ENCODE results near the gene RPL35.

Gene RPL35

DNA sequence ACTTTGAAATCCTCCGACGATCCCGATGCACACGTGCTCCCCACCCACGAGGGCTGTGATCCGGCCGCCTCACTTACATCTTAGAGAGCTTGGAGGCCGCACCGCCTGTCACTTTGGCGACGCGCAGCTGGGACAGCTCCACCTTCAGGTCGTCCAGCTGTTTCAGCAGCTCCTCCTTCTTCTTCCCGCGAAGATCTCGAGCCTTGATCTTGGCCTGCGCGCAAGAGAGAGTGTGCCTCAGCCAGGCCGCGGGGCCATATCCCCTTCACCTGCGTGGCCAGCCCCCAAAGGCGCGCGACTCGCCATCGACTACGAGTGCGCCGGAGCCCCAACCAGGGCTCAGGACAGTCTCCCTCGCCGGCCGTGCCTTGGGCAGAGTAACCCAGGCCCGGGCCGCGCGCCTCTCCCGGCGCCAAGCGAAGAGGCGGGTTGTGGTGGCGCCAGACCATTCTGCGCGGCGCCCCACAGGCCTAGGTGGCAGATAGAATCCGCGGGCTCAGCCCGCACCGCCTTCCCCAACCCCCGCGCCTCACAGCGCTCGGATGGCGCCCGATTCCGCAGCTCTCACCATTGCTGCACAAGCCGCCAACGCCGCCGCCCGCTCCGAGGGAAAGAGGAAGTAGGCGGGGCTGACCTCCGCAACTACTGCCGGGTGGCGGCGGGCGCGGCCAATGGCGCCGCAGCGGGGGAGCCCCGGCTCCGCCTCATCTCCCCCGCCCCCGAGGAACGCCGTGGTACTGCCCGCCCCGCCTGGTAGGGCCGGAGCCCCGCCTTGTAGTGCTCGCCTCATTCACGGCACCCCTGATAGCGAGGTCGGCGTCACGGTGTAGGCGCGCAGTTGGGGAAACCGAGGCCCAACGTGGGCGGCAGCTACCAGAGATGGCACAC, at the start of gene RPL35, which contains the start of gene ARPC5L:
TSS of gene RPL35 (minus strand) at position 616 of the 888 bp plus-strand sequence. CDS start at position 571, 45 bp downstream.
TSS of gene ARPC5L (plus strand) at position 789 of the 888 bp plus-strand sequence. CDS start 7,161 bp downstream, outside the sequence.
- Mint-ChIP-seq H3K27ac (peak within 1 kb of the TSS; percentile 94), H3K4me1 (peaks cover 42% of the 10 kb centered on the region), H3K4me3 (peak within 1 kb of the TSS; percentile 85), H3K36me3 (peaks cover 55% of the 10 kb centered on the region), H3K9me3 (no peaks in the 10 kb centered on the region)
- ATAC-seq (peak; percentile 96), DNase-seq (ENCODE audit: low spot score in 2 of 2) (peak; percentile 92 to 95)

- DNase-seq (ENCODE audit: low spot score in 2 of 2) (no peak), ATAC-seq (no peak)
- peak overlapping the region; percentile 52 for H3K27ac Mint-ChIP-seq
- H3K4me1 Mint-ChIP-seq, result no peaks in the 10 kb centered on the region
- H3K9me3 Mint-ChIP-seq, result no peaks in the 10 kb centered on the region
- peaks cover 87% of the 10 kb centered on the region for H3K36me3 Mint-ChIP-seq
- H3K4me3 Mint-ChIP-seq, result no peak overlapping the region
These were observed 46.3 kb upstream of the RPL35 start for GRCh38 chr9:124908098-124908497.

DNA sequence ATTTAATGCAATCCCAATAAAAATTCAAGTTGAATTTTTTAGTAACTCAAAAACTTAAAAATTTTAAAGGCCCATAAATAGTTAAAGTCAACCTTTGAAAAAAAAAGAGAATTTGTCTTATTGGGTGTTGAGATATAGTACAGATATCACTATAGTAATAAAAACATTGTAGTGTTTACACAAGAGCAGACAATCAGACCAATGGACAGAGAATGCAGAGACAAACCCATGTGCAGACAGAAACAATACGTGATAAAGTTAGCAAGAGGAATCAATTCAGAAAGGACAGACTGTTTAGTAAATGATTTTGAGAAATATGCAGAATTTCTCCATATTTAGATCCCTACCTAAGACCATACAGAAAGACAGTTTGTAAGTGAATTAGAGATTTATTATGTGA, 45.2 kb upstream of the RPL35 start:
- DNase-seq (ENCODE audit: low spot score in 2 of 2) (no peak), ATAC-seq (no peak)
- Mint-ChIP-seq H3K9me3 (no peaks in the 10 kb centered on the region), H3K27ac (peak overlapping the region; percentile 52), H3K36me3 (peaks cover 93% of the 10 kb centered on the region), H3K4me1 (no peaks in the 10 kb centered on the region), H3K4me3 (no peak overlapping the region)

- H3K9me3 Mint-ChIP-seq, result no peaks in the 10 kb centered on the region
- H3K4me3 Mint-ChIP-seq, result no peak overlapping the region
These were observed 38.1 kb upstream of the RPL35 start for GRCh38 chr9:124899845-124900244.

GRCh38 chr9:124897570-124898460, 36.1 kb upstream of the RPL35 start:
- Mint-ChIP-seq H3K27ac (no peak overlapping the region), H3K36me3 (peaks cover 75% of the 10 kb centered on the region), H3K4me1 (peaks cover 10% of the 10 kb centered on the region), H3K4me3 (no peak overlapping the region), H3K9me3 (no peaks in the 10 kb centered on the region)
- ATAC-seq (no peak), DNase-seq (ENCODE audit: low spot score in 2 of 2) (no peak)

More at GRCh38 chr9:124899845-124900244, 38.1 kb upstream of the RPL35 start:
- Mint-ChIP-seq H3K4me1 (peaks cover 4% of the 10 kb centered on the region), H3K27ac (no peak overlapping the region), H3K36me3 (peaks cover 74% of the 10 kb centered on the region)
- ATAC-seq (no peak), DNase-seq (ENCODE audit: low spot score in 2 of 2) (no peak)

DNA sequence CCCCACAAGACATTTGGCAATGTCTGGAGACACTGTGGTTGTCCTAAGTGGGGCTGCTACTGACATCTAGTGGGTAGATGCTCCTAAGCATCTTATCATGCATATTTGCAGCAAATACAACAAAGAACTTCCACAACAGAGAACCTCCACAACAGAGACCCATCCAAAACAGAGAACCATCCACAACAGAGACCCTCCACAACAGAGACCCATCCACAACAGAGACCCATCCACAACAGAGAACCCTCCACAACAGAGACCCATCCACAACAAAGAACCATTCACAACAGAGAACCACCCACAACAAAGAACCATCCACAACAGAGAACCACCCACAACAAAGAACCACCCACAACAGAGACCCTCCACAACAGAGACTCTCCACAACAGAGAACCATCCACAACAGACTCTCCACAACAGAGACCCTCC, 33.0 kb upstream of the RPL35 start:
- no peak for DNase-seq (ENCODE audit: low spot score in 2 of 2)
- peaks cover 82% of the 10 kb centered on the region for H3K36me3 Mint-ChIP-seq
- H3K4me3 Mint-ChIP-seq, result no peak overlapping the region
- ATAC-seq, result peak; percentile 66
- peaks cover 10% of the 10 kb centered on the region for H3K4me1 Mint-ChIP-seq
- H3K27ac Mint-ChIP-seq, result peak overlapping the region; percentile 69
- H3K9me3 Mint-ChIP-seq, result no peaks in the 10 kb centered on the region

GRCh38 chr9:124894035-124894740, 32.4 kb upstream of the RPL35 start:
- ATAC-seq (no peak), DNase-seq (ENCODE audit: low spot score in 2 of 2) (no peak)
- Mint-ChIP-seq H3K36me3 (peaks cover 83% of the 10 kb centered on the region), H3K4me3 (no peak overlapping the region), H3K27ac (peak overlapping the region; percentile 69), H3K9me3 (no peaks in the 10 kb centered on the region), H3K4me1 (peaks cover 10% of the 10 kb centered on the region)

DNA sequence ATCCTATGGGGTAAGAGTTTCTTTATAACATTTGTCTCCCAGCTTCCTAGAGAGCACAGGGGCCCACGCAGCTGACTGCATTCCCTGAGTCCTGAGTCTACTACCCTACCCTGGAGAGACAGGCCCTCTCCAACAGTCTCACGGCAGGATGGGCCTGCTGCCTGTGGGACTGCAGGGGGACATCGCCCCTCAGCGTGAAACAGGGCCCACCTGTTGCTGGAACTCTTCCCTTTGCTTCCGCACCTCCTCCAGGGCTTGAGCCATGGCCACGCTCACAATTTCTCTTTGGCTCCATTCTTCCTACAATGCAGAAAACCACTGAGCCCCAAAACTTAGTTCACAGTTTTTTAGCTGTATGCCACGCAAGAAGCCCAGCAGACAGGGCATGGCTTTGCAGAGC, 28.4 kb upstream of the RPL35 start:
- ATAC-seq (no peak), DNase-seq (ENCODE audit: low spot score in 2 of 2) (no peak)
- Mint-ChIP-seq H3K4me1 (peaks cover 10% of the 10 kb centered on the region), H3K4me3 (no peak overlapping the region), H3K36me3 (peaks cover 77% of the 10 kb centered on the region), H3K27ac (peak overlapping the region; percentile 77), H3K9me3 (no peaks in the 10 kb centered on the region)

- no peaks in the 10 kb centered on the region for H3K9me3 Mint-ChIP-seq
- H3K4me3 Mint-ChIP-seq, result no peak overlapping the region
- H3K27ac Mint-ChIP-seq, result no peak overlapping the region
- ATAC-seq (no peak), DNase-seq (ENCODE audit: low spot score in 2 of 2) (no peak)
- no peaks in the 10 kb centered on the region for H3K4me1 Mint-ChIP-seq
- H3K36me3 Mint-ChIP-seq, result peaks cover 78% of the 10 kb centered on the region
These were observed 27.2 kb upstream of the RPL35 start for GRCh38 chr9:124889006-124889405.

DNA sequence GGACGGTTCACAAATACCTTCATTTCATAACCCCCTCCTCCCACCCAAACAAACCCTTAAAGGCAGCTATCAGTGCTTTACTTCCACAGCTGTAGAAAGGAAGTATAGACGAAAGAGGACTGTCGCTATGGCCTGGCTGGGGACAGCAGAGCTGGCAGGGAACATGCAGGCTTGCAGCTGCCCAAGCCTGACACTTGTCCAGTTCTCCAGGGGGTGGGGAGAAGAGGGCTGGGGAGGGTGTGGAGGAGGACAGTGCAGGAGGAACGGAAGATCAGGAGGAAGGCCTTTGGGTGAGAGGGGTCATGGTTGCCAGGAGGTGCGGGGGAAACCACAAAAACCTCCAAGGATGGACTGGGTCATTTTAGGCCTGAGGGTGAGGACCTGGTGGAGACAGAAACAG, 26.1 kb upstream of the RPL35 start:
- DNase-seq (ENCODE audit: low spot score in 2 of 2), result no peak
- Mint-ChIP-seq H3K36me3 (peaks cover 78% of the 10 kb centered on the region), H3K27ac (no peak overlapping the region), H3K4me3 (no peak overlapping the region), H3K4me1 (no peaks in the 10 kb centered on the region), H3K9me3 (no peaks in the 10 kb centered on the region)
- ATAC-seq, result no peak

- ATAC-seq, result no peak
- H3K9me3 Mint-ChIP-seq, result no peaks in the 10 kb centered on the region
These were observed 25.2 kb upstream of the RPL35 start for GRCh38 chr9:124886866-124887492.

DNA sequence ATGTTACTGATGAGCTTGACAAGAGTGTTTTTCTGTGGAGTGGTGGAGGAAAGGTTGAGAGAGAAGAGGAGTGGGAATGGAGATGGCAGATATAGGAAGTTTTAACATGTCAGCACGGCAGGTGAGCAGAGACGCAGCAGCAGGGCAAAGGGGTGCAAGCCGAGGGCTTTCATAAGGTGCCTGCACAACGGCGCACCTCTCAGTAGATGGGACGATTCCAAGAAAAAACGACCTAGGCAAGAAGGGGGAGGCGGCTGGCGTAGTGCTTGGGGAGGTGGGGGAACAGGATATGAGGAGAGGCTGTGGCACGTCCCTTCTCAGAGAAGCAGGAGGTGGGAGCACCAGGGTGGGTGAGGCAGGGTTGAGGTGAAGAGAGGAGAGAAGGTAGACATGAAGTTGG, 24.7 kb upstream of the RPL35 start:
- Mint-ChIP-seq H3K27ac (peak overlapping the region; percentile 61), H3K4me3 (no peak overlapping the region), H3K4me1 (no peaks in the 10 kb centered on the region), H3K9me3 (no peaks in the 10 kb centered on the region), H3K36me3 (peaks cover 77% of the 10 kb centered on the region)
- DNase-seq (ENCODE audit: low spot score in 2 of 2) (no peak), ATAC-seq (no peak)

More at GRCh38 chr9:124886866-124887492, 25.2 kb upstream of the RPL35 start:
- Mint-ChIP-seq H3K27ac (no peak overlapping the region), H3K4me1 (no peaks in the 10 kb centered on the region), H3K36me3 (peaks cover 74% of the 10 kb centered on the region), H3K4me3 (no peak overlapping the region)
- DNase-seq (ENCODE audit: low spot score in 2 of 2), result no peak

DNA sequence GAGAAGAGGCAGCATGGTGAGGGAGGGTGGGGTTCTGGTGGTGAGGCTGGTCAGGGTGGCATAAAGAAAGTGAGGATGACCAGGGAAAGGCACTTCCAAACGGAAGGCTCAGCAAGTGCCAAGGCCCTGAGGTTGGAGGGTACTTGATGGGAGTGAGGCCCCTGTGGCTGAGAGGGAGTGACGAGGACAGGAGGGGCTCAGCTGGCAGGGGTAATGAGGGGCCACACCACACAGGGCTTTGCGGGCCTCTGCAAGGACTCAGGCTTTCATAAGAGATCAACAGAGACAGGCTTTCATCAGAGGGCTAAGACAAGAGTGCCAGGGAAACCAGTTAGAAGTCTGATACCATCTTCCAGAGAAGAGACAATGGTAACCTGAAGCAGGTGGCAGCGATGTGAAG, 23.8 kb upstream of the RPL35 start:
- H3K27ac Mint-ChIP-seq, result peak overlapping the region; percentile 61
- no peak overlapping the region for H3K4me3 Mint-ChIP-seq
- no peaks in the 10 kb centered on the region for H3K9me3 Mint-ChIP-seq
- ATAC-seq, result no peak
- H3K4me1 Mint-ChIP-seq, result no peaks in the 10 kb centered on the region
- peaks cover 77% of the 10 kb centered on the region for H3K36me3 Mint-ChIP-seq
- no peak for DNase-seq (ENCODE audit: low spot score in 2 of 2)

GRCh38 chr9:124884376-124884775, 22.6 kb upstream of the RPL35 start:
- Mint-ChIP-seq H3K4me1 (peaks cover under 1% of the 10 kb centered on the region), H3K36me3 (peaks cover 76% of the 10 kb centered on the region), H3K27ac (peak overlapping the region; percentile 70), H3K9me3 (no peaks in the 10 kb centered on the region), H3K4me3 (no peak overlapping the region)
- DNase-seq (ENCODE audit: low spot score in 2 of 2), result no peak
- ATAC-seq, result no peak
